Esophagus (tissue), 2 donors: ENCODE measurements around the gene UNC13C. TPM values are rescaled to one million over a fixed set of nuclear protein-coding genes. Genes with fewer than 3 reads are reported as not detected.
"Not testable (repeated sequence)": the region's sequence is repeated elsewhere in the genome, so short reads cannot be mapped to it uniquely, and the experiment has no call there.

Source experiments
- H3K27ac ChIP-seq, 2 donors: one replicate each; pipeline ENCODE4 v1.5.1; 2013; ENCODE audit warnings: low read depth in 2 of 2, mild to moderate bottlenecking in 2 of 2, inconsistent platforms in 1 of 2, low read length in 1 of 2, moderate library complexity in 1 of 2
- H3K27me3 ChIP-seq, 2 donors: one replicate each; pipeline ENCODE4 v1.6.1; 2013; ENCODE audit warnings: low read length in 2 of 2, control low read depth in 1 of 2, mild to moderate bottlenecking in 1 of 2; ENCODE audit not compliant: insufficient read depth in 2 of 2, control insufficient read depth in 1 of 2
- H3K36me3 ChIP-seq, 2 donors: one replicate each; pipeline ENCODE4 v1.6.1; 2013; ENCODE audit warnings: low read length in 1 of 2; ENCODE audit not compliant: control insufficient read depth in 2 of 2, insufficient read depth in 2 of 2
- H3K4me1 ChIP-seq, 2 donors: one replicate each; pipeline ENCODE4 v1.6.1; 2013; ENCODE audit warnings: low read length in 1 of 2; ENCODE audit not compliant: control insufficient read depth in 2 of 2, insufficient read depth in 2 of 2
- H3K4me3 ChIP-seq, 2 donors: one replicate each; pipeline ENCODE4 v1.5.1; 2013; ENCODE audit warnings: low read length in 2 of 2, mild to moderate bottlenecking in 2 of 2, low read depth in 1 of 2, moderate library complexity in 1 of 2
- H3K9me3 ChIP-seq, 2 donors: one replicate each; pipeline ENCODE4 v1.6.1; 2013; ENCODE audit warnings: mild to moderate bottlenecking in 2 of 2, low read depth in 1 of 2, low read length in 1 of 2, moderate library complexity in 1 of 2; ENCODE audit not compliant: control insufficient read depth in 2 of 2, insufficient read depth in 1 of 2
- WGBS, 2 donors: extraction: QIAGEN DNeasy Blood & Tissue Kit; methylation state at CpG; one replicate each; pipeline ENCODE4 v1.1.7; 2013; 5-methylcytosine and 5-hydroxymethylcytosine counted together
- polyA plus RNA-seq, 2 donors: library from polyadenylated mRNA; stranded (reverse); fragments of 200-250 nt; gene quantifications; one replicate each; pipeline ENCODE4 v1.2.3, GENCODE V29; 2013
- donor health status: healthy with polysubstance abuse.
- donor health status: Bipolar disorder and iron deficiency.

The UNC13C gene
- polyA plus RNA-seq, 2 donors = under 0.01 TPM; not detected in 1

- Histone ChIP-seq H3K9me3 (peaks cover 0 to 2% of the 10 kb centered on the region in 2 donors), H3K4me1 (no peaks in the 10 kb centered on the region), H3K27ac (no peak overlapping the region), H3K4me3 (no peak overlapping the region), H3K36me3 (no peaks in the 10 kb centered on the region), H3K27me3 (no peaks in the 10 kb centered on the region)
- WGBS, 2 donors = 44 to 78% methylated on average over 1 of the region's 1 CpG
Observed at GRCh38 chr15:54354341-54354740, 376.1 kb downstream of the UNC13C start.

DNA sequence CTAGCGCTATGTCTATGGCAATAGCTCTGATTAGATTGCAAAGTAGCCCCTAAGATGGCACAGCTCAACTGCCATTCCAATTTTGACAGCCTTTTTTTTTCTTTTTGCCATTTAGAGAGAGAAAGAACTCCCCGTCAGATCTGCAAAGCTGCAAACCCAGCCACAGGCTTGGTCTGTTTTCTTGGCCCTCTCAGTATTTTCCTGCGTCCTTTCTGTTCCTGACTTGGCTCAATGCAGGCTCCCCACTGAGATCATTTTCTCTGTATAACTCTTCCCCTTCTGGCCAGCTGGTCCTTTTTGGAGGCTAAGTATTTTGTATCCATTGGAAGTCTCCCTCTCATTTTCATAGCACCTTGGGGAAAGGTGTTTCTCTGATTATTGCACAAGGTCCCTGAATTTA, 386.7 kb downstream of the UNC13C start:
- 72 to 82% methylated on average over 3 of the region's 3 CpGs for WGBS, 2 donors
- Histone ChIP-seq H3K27ac (no peak overlapping the region), H3K27me3 (no peaks in the 10 kb centered on the region), H3K4me3 (no peak overlapping the region), H3K4me1 (no peaks in the 10 kb centered on the region), H3K9me3 (peaks cover 0 to 2% of the 10 kb centered on the region in 2 donors), H3K36me3 (no peaks in the 10 kb centered on the region)

DNA sequence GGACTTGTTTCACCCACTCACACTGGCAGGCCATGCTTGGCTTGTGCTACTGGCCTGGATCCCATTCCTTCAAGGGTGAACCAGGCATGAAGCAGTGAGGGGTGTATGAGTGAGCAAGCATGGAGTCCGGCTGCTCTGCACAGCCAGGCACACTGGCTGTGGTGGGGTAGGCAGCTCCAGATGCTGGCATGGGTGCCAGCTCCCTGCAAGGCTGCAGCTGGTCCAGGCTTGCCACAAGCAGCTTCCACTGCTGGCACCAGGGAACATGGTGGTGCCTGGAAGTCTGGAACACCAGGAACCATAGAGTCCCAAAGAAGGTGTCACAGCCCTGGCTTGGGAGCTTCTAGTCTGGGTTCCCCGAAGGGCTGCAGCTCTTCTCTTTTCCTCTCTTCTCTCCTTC, 395.1 kb downstream of the UNC13C start:
- peaks cover 4 to 11% of the 10 kb centered on the region in 2 donors for H3K9me3 ChIP-seq
- H3K27ac ChIP-seq = no peak overlapping the region
- WGBS, 2 donors = 85 to 88% methylated on average over 2 of the region's 2 CpGs
- H3K36me3 ChIP-seq = no peaks in the 10 kb centered on the region
- H3K4me3 ChIP-seq = no peak overlapping the region
- H3K4me1 ChIP-seq = no peaks in the 10 kb centered on the region
- H3K27me3 ChIP-seq = no peaks in the 10 kb centered on the region

- H3K27ac ChIP-seq = no peak overlapping the region
- H3K4me3 ChIP-seq = no peak overlapping the region
- no peaks in the 10 kb centered on the region for H3K36me3 ChIP-seq
- no peaks in the 10 kb centered on the region for H3K27me3 ChIP-seq
- peaks cover 4 to 11% of the 10 kb centered on the region in 2 donors for H3K9me3 ChIP-seq
- WGBS, 2 donors = 74 to 88% methylated on average over 5 of the region's 5 CpGs
- H3K4me1 ChIP-seq = no peaks in the 10 kb centered on the region
Observed at GRCh38 chr15:54374184-54374952, 396.1 kb downstream of the UNC13C start.

DNA sequence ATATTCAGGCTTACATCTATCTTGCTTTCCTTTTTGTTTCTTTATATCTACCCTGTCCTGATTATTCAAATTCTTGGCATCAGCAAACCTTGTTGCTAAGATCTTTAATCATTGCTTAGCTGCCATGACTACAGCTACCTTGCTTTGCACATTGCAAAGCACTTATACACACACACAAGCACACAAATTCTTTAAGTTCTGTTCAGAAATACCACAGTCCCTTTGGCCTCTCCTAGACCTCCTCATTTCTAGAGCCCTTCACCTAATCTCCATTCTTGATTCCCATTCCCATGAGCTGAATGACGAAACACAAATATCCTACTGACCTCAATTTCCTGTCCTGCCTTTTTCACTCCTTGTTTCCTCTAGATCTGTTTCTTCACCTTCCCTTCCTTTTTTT, 409.6 kb downstream of the UNC13C start:
- Histone ChIP-seq H3K36me3 (no peaks in the 10 kb centered on the region), H3K4me3 (no peak overlapping the region), H3K9me3 (no peaks in the 10 kb centered on the region), H3K4me1 (no peaks in the 10 kb centered on the region), H3K27me3 (no peaks in the 10 kb centered on the region), H3K27ac (no peak overlapping the region)
- WGBS, 2 donors = 81 to 83% methylated on average over 1 of the region's 1 CpG

GRCh38 chr15:54388746-54389145, 410.5 kb downstream of the UNC13C start:
- H3K27ac ChIP-seq = no peak overlapping the region

DNA sequence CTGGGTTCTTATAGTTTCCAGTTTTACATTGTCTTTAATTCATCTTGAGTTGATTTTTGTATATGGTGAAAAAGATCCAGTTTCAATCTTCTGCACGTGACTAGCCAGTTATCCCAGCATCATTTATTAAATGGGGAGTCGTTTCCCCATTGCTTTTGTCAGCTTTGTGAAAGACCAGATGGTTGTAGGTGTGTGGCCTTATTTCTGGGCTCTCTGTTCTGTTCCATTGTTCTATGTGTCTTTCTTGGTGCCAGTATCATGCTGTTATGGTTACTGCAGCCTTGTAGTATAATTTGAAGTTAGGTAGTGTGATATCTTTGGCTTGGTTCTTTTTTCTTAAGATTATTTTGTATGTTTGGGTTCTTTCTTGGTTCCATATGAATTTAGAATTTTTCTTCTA, 432.2 kb downstream of the UNC13C start:
- no peaks in the 10 kb centered on the region for H3K4me1 ChIP-seq
- no peaks in the 10 kb centered on the region for H3K27me3 ChIP-seq
- no peak overlapping the region for H3K27ac ChIP-seq
- H3K36me3 ChIP-seq = no peaks in the 10 kb centered on the region
- no peak overlapping the region for H3K4me3 ChIP-seq
- WGBS, 2 donors = 44 to 56% methylated on average over 2 of the region's 2 CpGs
- H3K9me3 ChIP-seq = no peaks in the 10 kb centered on the region

More at GRCh38 chr15:54388746-54389145, 410.5 kb downstream of the UNC13C start:
- Histone ChIP-seq H3K4me3 (no peak overlapping the region), H3K36me3 (no peaks in the 10 kb centered on the region), H3K27me3 (no peaks in the 10 kb centered on the region), H3K9me3 (no peaks in the 10 kb centered on the region), H3K4me1 (no peaks in the 10 kb centered on the region)
- WGBS, 2 donors = 71 to 88% methylated on average over 1 of the region's 1 CpG

DNA sequence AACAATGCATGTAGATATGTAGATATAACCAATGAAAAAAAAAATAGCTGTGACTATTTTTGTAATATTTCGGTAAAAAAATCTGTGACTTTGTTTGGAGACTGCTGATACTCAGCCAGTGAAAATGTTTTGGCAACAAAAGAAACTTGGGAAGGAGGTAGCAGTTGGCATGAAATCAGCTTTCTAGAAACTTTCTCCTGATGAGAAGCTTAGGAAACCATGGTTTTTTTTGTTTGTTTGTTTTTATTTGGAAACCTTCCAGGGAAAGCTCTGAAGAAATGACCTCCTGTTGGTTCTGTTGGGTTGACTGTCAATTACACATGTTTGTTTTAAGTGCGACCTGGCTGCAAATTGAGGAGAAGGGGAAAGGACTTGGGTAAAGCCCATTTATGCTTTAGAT, 445.9 kb downstream of the UNC13C start:
- H3K4me1 ChIP-seq = no peaks in the 10 kb centered on the region
- WGBS, 2 donors = 41 to 45% methylated on average over 2 of the region's 2 CpGs
- H3K4me3 ChIP-seq = no peak overlapping the region
- no peaks in the 10 kb centered on the region for H3K9me3 ChIP-seq
- H3K27ac ChIP-seq = no peak overlapping the region
- no peaks in the 10 kb centered on the region for H3K27me3 ChIP-seq
- no peaks in the 10 kb centered on the region for H3K36me3 ChIP-seq

DNA sequence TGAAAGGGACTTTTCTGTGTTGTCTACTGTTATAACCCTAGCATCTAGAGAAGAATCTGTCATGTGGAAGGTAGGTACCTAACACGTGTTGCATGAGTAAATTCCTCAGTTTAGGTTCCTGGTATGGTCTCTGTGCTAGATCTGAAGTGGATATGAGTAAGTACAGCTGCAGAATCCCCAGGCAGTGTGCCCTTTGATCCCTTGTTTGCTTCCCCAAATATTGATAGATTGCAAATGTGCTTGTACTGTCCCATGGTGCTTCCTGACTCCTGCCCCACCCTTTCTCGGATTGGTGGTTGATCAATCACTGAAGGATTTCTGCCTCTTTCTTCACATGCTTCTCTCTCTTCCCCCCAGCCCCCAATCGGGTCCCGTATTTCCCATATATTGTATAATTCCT, 450.4 kb downstream of the UNC13C start:
- H3K27ac ChIP-seq = no peak overlapping the region
- H3K4me1 ChIP-seq = no peaks in the 10 kb centered on the region
- WGBS, 2 donors = 64 to 65% methylated on average over 4 of the region's 4 CpGs
- no peaks in the 10 kb centered on the region for H3K27me3 ChIP-seq
- H3K4me3 ChIP-seq = no peak overlapping the region
- H3K9me3 ChIP-seq = no peaks in the 10 kb centered on the region
- no peaks in the 10 kb centered on the region for H3K36me3 ChIP-seq

GRCh38 chr15:54450288-54450687, 472.0 kb downstream of the UNC13C start:
- H3K36me3 ChIP-seq, H3K27me3 ChIP-seq, H3K4me1 ChIP-seq, H3K27ac ChIP-seq, H3K4me3 ChIP-seq: not testable (repeated sequence)
- 84 to 86% methylated on average over 9 of the region's 9 CpGs for WGBS, 2 donors
- peaks cover 10 to 12% of the 10 kb centered on the region in 2 donors for H3K9me3 ChIP-seq
